PFSK-1 (cell line): ENCODE results near the gene LDLRAP1.

Experiments used
- POLR2AphosphoS5 ChIP-seq: IDR thresholded peaks from 2 replicates; pipeline ENCODE4 v1.6.1; 2012; ENCODE audit warnings: low read depth, mild to moderate bottlenecking, control low read depth, low read length, moderate library complexity
- SIN3A ChIP-seq: IDR thresholded peaks from 2 replicates; pipeline ENCODE4 v1.6.1; 2012; ENCODE audit warnings: mild to moderate bottlenecking, low read length, moderate library complexity, borderline replicate concordance; ENCODE audit not compliant: insufficient read depth
- TAF1 ChIP-seq: IDR thresholded peaks from 2 replicates; pipeline ENCODE4 v1.6.1; 2012; ENCODE audit warnings: low read length, control low read depth, borderline replicate concordance; ENCODE audit not compliant: insufficient read depth
- TF ChIP-seq, protein P1 (sequence below), 2 experiments: IDR thresholded peaks; 2 replicates each; pipeline versions ENCODE4 v1.6.1 to v1.8.0; 2011 to 2012; ENCODE audit warnings: low read depth in 2 of 2, low read length in 2 of 2, control low read depth in 1 of 2, inconsistent platforms in 1 of 2, mild to moderate bottlenecking in 1 of 2, moderate library complexity in 1 of 2; ENCODE audit not compliant: insufficient read depth in 1 of 2

GRCh38 chr1:25550683-25551310 lies 7.4 kb downstream of the LDLRAP1 start:
- TF ChIP-seq POLR2AphosphoS5 (no peak), TAF1 (no peak), SIN3A (no peak)
- TF ChIP-seq, protein P1, sequence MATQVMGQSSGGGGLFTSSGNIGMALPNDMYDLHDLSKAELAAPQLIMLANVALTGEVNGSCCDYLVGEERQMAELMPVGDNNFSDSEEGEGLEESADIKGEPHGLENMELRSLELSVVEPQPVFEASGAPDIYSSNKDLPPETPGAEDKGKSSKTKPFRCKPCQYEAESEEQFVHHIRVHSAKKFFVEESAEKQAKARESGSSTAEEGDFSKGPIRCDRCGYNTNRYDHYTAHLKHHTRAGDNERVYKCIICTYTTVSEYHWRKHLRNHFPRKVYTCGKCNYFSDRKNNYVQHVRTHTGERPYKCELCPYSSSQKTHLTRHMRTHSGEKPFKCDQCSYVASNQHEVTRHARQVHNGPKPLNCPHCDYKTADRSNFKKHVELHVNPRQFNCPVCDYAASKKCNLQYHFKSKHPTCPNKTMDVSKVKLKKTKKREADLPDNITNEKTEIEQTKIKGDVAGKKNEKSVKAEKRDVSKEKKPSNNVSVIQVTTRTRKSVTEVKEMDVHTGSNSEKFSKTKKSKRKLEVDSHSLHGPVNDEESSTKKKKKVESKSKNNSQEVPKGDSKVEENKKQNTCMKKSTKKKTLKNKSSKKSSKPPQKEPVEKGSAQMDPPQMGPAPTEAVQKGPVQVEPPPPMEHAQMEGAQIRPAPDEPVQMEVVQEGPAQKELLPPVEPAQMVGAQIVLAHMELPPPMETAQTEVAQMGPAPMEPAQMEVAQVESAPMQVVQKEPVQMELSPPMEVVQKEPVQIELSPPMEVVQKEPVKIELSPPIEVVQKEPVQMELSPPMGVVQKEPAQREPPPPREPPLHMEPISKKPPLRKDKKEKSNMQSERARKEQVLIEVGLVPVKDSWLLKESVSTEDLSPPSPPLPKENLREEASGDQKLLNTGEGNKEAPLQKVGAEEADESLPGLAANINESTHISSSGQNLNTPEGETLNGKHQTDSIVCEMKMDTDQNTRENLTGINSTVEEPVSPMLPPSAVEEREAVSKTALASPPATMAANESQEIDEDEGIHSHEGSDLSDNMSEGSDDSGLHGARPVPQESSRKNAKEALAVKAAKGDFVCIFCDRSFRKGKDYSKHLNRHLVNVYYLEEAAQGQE (IDR thresholded peaks at IDR 0.05; ENCODE audit: insufficient read depth in 1 of 2, low read depth in 2 of 2, low read length in 2 of 2): no peak
